Coronary artery (tissue), 2 donors: ENCODE results near the gene RGS5.

Experiments used
- DNase-seq: peaks from one replicate; pipeline ENCODE4 v3.0.0-alpha.2; 2017; ENCODE audit warnings: low spot score
- H3K27ac ChIP-seq, 2 donors: fragments of 200-600 bp; sonication (generic); one replicate each; pipeline ENCODE4 v1.5.1; 2016 to 2019
- H3K4me3 ChIP-seq: fragments of 200-600 bp; sonication (generic); 2 replicates; pipeline ENCODE4 v1.5.1; 2016; ENCODE audit warnings: mild to moderate bottlenecking, moderate library complexity
- CTCF ChIP-seq: fragments of 200-600 bp; sonication (generic); IDR thresholded peaks from one replicate; pipeline ENCODE4 v1.5.1; 2019; ENCODE audit warnings: antibody characterized with exemption

Gene RGS5

DNA sequence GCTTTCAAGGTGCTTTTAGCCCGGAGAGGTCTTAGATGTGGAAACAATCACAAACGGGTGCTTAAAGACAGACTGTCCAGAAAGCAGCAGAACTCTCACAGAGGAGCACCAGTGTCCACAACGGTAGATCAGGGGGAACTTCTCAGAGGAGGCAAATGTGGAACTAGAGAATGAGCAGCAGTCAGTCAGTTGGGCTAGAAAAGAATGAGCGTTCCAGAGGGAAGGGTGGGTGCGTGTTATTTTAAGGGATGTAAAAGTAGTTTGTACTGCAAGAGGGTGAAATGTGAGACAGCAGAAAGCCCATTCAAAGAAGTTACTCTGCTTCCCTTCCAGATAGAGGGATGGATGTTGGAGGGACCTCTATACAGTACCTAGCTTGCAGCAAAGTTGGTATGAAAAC is 30.9 kb downstream of the RGS5 start:
- peak overlapping the region; percentile 7 to 76 for H3K27ac ChIP-seq
- H3K4me3 ChIP-seq = peak overlapping the region; percentile 56

DNA sequence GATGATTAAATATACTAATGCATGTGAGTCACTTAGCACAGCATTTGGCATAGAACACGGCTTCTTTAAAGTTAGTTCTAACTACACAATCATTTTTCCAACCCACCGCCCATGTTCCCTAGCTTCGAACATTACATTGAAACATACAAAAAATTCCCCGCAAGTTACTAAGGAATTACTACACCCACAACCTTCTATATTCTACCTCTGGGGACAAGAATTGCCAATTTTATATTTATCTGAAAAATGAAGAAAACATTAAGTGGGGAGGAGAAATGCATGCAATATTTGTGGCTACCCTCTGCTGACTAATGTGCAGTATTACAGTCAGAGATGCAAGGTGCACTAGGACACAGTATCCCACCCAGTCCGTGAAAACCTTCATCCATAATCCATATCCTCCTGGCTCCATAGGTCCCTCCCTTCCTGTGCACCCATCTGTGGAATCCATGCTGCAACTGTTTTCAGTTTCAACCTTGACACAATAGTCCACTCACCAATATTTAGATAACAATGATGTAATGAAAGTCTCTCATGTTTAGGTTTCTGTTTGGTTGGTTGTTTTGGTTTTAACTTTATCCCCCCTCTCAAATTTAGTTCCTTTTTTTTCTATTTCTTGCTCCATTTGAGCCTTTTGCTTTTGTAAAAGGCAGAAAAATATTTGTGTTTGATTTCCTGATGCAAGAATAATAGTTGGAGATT is 31.6 kb downstream of the RGS5 start:
- Histone ChIP-seq H3K4me3 (peak overlapping the region; percentile 56), H3K27ac (peak overlapping the region; percentile 47 to 76)
- TF ChIP-seq CTCF = peak; percentile 17
- DNase-seq = no peak

More for the DNA sequence above, 30.9 kb downstream of the RGS5 start:
- DNase-seq = no peak
- no peak for TF ChIP-seq CTCF

GRCh38 chr1:163170331-163170730 is 32.4 kb downstream of the RGS5 start:
- DNase-seq = no peak
- peak overlapping the region; percentile 56 for H3K4me3 ChIP-seq
- no peak for TF ChIP-seq CTCF
- peak overlapping the region; percentile 47 to 76 for H3K27ac ChIP-seq

DNA sequence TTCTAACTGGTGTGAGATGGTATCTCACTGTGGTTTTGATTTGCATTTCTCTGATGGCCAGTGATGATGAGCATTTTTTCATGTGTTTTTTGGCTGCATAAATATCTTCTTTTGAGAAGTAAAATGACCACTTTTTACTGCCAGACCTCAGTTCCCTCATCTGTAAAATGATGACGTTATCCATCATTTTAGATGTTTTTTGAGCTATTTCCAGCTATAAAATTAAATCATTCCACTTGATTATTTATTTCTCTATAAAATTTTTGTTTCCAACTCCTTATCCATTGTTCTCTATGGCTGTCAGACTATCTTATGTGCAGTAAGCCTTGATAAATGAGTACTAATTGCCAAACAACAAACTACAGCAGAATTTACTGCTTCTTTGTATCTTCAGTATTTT is 33.2 kb downstream of the RGS5 start:
- Histone ChIP-seq H3K27ac (peak overlapping the region in 1 of 2 donors; percentile 76), H3K4me3 (no peak overlapping the region)
- TF ChIP-seq CTCF = no peak
- no peak for DNase-seq

- Histone ChIP-seq H3K27ac (peak overlapping the region; percentile 27 to 75), H3K4me3 (no peak overlapping the region)
- no peak for DNase-seq
- no peak for TF ChIP-seq CTCF
These were observed 34.7 kb downstream of the RGS5 start for GRCh38 chr1:163168053-163168452.

DNA sequence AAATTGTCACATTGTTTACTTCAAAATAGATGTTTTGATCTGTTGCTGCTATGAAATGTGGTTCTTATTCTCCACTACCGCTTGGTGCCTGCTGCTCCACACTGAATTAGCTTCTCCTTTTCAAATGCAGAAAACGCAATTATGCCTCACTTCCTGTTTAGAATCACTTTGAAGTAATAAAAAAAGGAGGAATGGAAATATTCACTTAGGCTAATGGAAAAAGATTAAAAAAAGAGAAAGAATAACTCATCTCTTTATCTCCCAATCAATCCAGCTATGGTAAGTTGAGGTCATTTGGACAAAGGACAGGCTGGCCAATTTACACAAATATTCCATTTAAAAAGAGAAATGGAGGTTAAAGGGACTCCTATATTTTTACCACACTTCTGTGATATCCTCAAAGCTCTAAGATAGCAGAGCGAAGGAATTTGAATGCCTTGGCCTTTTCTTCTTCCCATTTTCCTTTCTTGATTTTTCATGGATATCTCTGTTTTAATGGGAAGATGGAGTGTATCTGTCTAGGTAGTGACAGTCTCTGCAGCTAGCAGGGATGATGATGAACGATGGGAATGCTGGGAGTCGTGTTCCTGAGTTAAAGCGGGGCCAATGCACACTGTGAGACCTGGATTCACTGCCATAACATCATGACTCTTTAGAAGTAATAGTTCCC is 35.7 kb downstream of the RGS5 start:
- Histone ChIP-seq H3K27ac (peak overlapping the region; percentile 27 to 75), H3K4me3 (no peak overlapping the region)
- TF ChIP-seq CTCF = no peak
- no peak for DNase-seq

DNA sequence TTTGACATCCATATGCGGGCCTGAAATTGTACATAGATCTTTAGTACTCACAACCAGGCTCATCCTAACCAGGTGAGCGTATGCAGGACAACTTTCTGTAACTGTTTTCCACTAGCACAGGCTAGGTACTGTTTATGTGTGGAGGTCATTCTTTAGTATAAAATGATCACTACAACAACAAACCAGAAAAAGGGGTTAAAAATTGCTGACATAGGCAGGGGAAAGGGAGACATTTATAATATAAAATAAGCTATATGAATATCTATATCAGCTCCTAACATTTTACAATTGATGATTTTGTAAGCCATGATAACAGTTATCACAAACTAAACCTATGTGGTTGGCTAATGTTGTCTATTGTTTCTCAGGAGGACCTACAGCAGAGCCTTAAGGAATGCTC is 37.6 kb downstream of the RGS5 start:
- no peak overlapping the region for H3K4me3 ChIP-seq
- DNase-seq = no peak
- TF ChIP-seq CTCF = no peak
- peak overlapping the region; percentile 27 to 71 for H3K27ac ChIP-seq
